ENCODE data around the gene DEFB114.

Gene DEFB114

DNA sequence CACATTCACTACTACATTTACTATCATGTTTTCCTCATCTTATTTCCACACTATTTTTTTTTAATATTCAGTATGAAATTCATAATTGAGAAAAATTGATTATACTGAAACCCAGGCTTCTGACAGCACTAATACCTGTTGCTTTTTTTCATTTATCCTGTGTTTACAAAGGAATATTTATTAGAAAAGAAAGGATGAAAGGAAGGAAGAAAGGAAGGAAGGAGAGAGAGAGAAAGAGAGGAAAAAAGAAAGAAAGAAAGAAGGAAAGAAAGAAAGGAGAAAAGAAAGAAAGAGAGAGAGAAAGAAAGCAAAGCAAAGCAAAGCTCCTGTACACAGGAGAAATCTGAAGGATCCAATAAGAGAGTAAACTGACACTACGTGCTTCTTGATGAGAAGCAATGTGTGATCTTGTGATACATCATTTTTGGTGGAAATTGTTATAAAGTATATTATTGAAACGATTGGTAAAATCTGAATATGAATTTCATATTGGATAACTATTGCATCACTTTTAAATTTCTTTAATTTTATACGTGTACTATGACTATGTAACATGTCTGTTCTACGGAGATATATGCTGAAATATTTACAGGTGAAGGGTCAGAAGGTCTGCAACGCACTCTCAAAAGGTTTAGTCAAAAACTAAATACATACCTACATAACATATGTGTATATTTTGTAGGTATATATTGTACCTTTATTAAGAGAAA lies 43.9 kb downstream of the DEFB114 start:
- Histone ChIP-seq H3K4me1 (no peaks in the 10 kb centered on the region), H3K36me3 (no peaks in the 10 kb centered on the region), H3K4me3 (no peak overlapping the region), H3K9me3 (no peaks in the 10 kb centered on the region), H3K27me3 (no peaks in the 10 kb centered on the region), H3K27ac (no peak overlapping the region)
- TF ChIP-seq CTCF (IDR thresholded peaks at IDR 0.05) = no peak
- intact Hi-C loops (cut with DNase I; ENCODE audit: low total_unique reads) = no loop called here
- no peak for DNase-seq

GRCh38 chr6:49919261-49919660 lies 44.7 kb downstream of the DEFB114 start:
- intact Hi-C loops (cut with DNase I; ENCODE audit: low total_unique reads) = no loop called here
- Histone ChIP-seq H3K27me3 (no peaks in the 10 kb centered on the region), H3K27ac (no peak overlapping the region), H3K4me1 (no peaks in the 10 kb centered on the region), H3K4me3 (no peak overlapping the region), H3K36me3 (no peaks in the 10 kb centered on the region), H3K9me3 (no peaks in the 10 kb centered on the region)
- no peak for TF ChIP-seq CTCF (IDR thresholded peaks at IDR 0.05)
- DNase-seq = no peak

- no peak overlapping the region for H3K4me3 ChIP-seq
- no peak for TF ChIP-seq CTCF (IDR thresholded peaks at IDR 0.05)
- intact Hi-C loops (cut with DNase I; ENCODE audit: low total_unique reads) = no loop called here
- H3K27ac ChIP-seq = no peak overlapping the region
- no peaks in the 10 kb centered on the region for H3K27me3 ChIP-seq
- no peaks in the 10 kb centered on the region for H3K4me1 ChIP-seq
- H3K36me3 ChIP-seq = no peaks in the 10 kb centered on the region
- no peaks in the 10 kb centered on the region for H3K9me3 ChIP-seq
- no peak for DNase-seq
These were observed 45.2 kb downstream of the DEFB114 start for GRCh38 chr6:49918787-49919186.

- Histone ChIP-seq H3K36me3 (no peaks in the 10 kb centered on the region), H3K27me3 (no peaks in the 10 kb centered on the region), H3K27ac (no peak overlapping the region), H3K4me3 (no peak overlapping the region), H3K4me1 (no peaks in the 10 kb centered on the region), H3K9me3 (no peaks in the 10 kb centered on the region)
- no peak for TF ChIP-seq CTCF (IDR thresholded peaks at IDR 0.05)
- intact Hi-C loops (cut with DNase I; ENCODE audit: low total_unique reads) = no loop called here
- no peak for DNase-seq
These were observed 48.9 kb downstream of the DEFB114 start for GRCh38 chr6:49915035-49915434.

GRCh38 chr6:49913636-49914375 lies 50.2 kb downstream of the DEFB114 start:
- Histone ChIP-seq H3K36me3 (no peaks in the 10 kb centered on the region), H3K27me3 (no peaks in the 10 kb centered on the region), H3K4me1 (no peaks in the 10 kb centered on the region), H3K27ac (no peak overlapping the region), H3K9me3 (no peaks in the 10 kb centered on the region), H3K4me3 (no peak overlapping the region)
- TF ChIP-seq CTCF (IDR thresholded peaks at IDR 0.05) = no peak
- DNase-seq = no peak
- intact Hi-C loops (cut with DNase I; ENCODE audit: low total_unique reads) = no loop called here

All from tibial artery (tissue), 4 donors.